ENCODE results near the gene RDH13.
"Not testable (repeated sequence)": the region's sequence is repeated elsewhere in the genome, so short reads cannot be mapped to it uniquely, and the experiment has no call there.

RDH13 gene

GRCh38 chr19:55075371-55075998 lies 12.5 kb upstream of the RDH13 start, which contains the start of gene EPS8L1:
TSS of gene EPS8L1 (plus strand) at chr19:55075869. CDS start at chr19:55076445, 576 bp downstream.
- DNase-seq: no peak

- no peak for DNase-seq
These were observed 9.0 kb upstream of the RDH13 start for GRCh38 chr19:55071913-55072312.

- DNase-seq: no peak
These were observed 8.2 kb upstream of the RDH13 start for GRCh38 chr19:55071129-55071502.

- DNase-seq: no peak
These were observed 7.6 kb upstream of the RDH13 start for GRCh38 chr19:55070466-55071128.

- DNase-seq: no peak
These were observed 6.9 kb upstream of the RDH13 start for GRCh38 chr19:55069865-55070197.

- no peak for DNase-seq
These were observed 6.3 kb upstream of the RDH13 start for GRCh38 chr19:55068950-55069864.

GRCh38 chr19:55067869-55068268 lies 4.9 kb upstream of the RDH13 start:
- no peak for DNase-seq

- DNase-seq: no peak
These were observed 3.3 kb upstream of the RDH13 start for GRCh38 chr19:55066107-55066709.

GRCh38 chr19:55065516-55065915 lies 2.6 kb upstream of the RDH13 start:
- DNase-seq: not testable (repeated sequence)

GRCh38 chr19:55063492-55063843 lies 520 bp upstream of the RDH13 start:
- DNase-seq: no peak

GRCh38 chr19:55060287-55060686 lies 2.7 kb downstream of the RDH13 start:
- not testable (repeated sequence) for DNase-seq

GRCh38 chr19:55058781-55059610 lies 4.0 kb downstream of the RDH13 start:
- DNase-seq: no peak

- no peak for DNase-seq
These were observed 6.1 kb downstream of the RDH13 start for GRCh38 chr19:55056827-55057226.

- DNase-seq: no peak
These were observed 9.2 kb downstream of the RDH13 start for GRCh38 chr19:55053735-55054134.

- no peak for DNase-seq
These were observed 12.0 kb downstream of the RDH13 start for GRCh38 chr19:55050749-55051532.

- no peak for DNase-seq
These were observed 14.5 kb downstream of the RDH13 start for GRCh38 chr19:55048446-55048845.

- no peak for DNase-seq
These were observed 15.0 kb downstream of the RDH13 start for GRCh38 chr19:55047951-55048350.

GRCh38 chr19:55046975-55047622 lies 15.8 kb downstream of the RDH13 start:
- no peak for DNase-seq

- DNase-seq: no peak
These were observed 17.9 kb downstream of the RDH13 start for GRCh38 chr19:55044771-55045716.

- DNase-seq: no peak
These were observed 18.7 kb downstream of the RDH13 start for GRCh38 chr19:55044286-55044685.

All from effector CD8-positive, alpha-beta T cell (primary cell).